Hepatocyte (in vitro differentiated cells): ENCODE results near the gene CDHR3. TPM values are rescaled to one million over a fixed set of nuclear protein-coding genes. Genes with fewer than 3 reads are reported as not detected.
A peak's percentile ranks its signal among the peaks of the same experiment; 100 is the strongest.

Experiments
- DNase-seq: peaks from one replicate; pipeline ENCODE4 v3.0.0-alpha.2; 2016; ENCODE audit warnings: low spot score
- H2AFZ ChIP-seq: fragments of 200-600 bp; sonication (generic); 2 replicates; pipeline ENCODE4 v1.6.0; 2016; ENCODE audit warnings: antibody characterized with exemption, mild to moderate bottlenecking
- H3K27ac ChIP-seq: fragments of 200-600 bp; sonication (generic); 2 replicates; pipeline ENCODE4 v1.5.1; 2016; ENCODE audit warnings: mild to moderate bottlenecking
- H3K27me3 ChIP-seq: fragments of 200-600 bp; sonication (generic); 2 replicates; pipeline ENCODE4 v1.6.1; 2016
- H3K36me3 ChIP-seq: fragments of 200-600 bp; sonication (generic); replicated peaks from 2 replicates; pipeline ENCODE4 v1.5.1; 2016; ENCODE audit warnings: low read depth; ENCODE audit not compliant: insufficient read depth
- H3K4me1 ChIP-seq: fragments of 200-600 bp; sonication (generic); 2 replicates; pipeline ENCODE4 v1.5.1; 2016; ENCODE audit warnings: mild to moderate bottlenecking, moderate library complexity; ENCODE audit not compliant: insufficient read depth
- H3K4me2 ChIP-seq: fragments of 200-600 bp; sonication (generic); 2 replicates; pipeline ENCODE4 v1.6.0; 2016
- H3K4me3 ChIP-seq: fragments of 200-600 bp; sonication (generic); 2 replicates; pipeline ENCODE4 v1.5.1; 2016; ENCODE audit warnings: mild to moderate bottlenecking
- H3K79me2 ChIP-seq: fragments of 200-600 bp; sonication (generic); 2 replicates; pipeline ENCODE4 v1.6.0; 2017; ENCODE audit warnings: mild to moderate bottlenecking
- H3K9me2 ChIP-seq: fragments of 200-600 bp; sonication (generic); replicated peaks from 2 replicates; pipeline ENCODE4 v1.6.0; 2017; ENCODE audit warnings: mild to moderate bottlenecking; ENCODE audit not compliant: insufficient read depth
- H3K9me3 ChIP-seq: fragments of 200-600 bp; sonication (generic); 2 replicates; pipeline ENCODE4 v1.5.1; 2016; ENCODE audit warnings: low read depth, mild to moderate bottlenecking
- H4K20me1 ChIP-seq: fragments of 200-600 bp; sonication (generic); 2 replicates; pipeline ENCODE4 v1.6.0; 2016; ENCODE audit warnings: mild to moderate bottlenecking; ENCODE audit not compliant: insufficient read depth, poor library complexity, severe bottlenecking
- CTCF ChIP-seq: fragments of 200-600 bp; sonication (generic); IDR thresholded peaks from 2 replicates; pipeline ENCODE4 v1.5.1; 2016; ENCODE audit warnings: antibody characterized with exemption, mild to moderate bottlenecking; ENCODE audit not compliant: poor library complexity
- EZH2 ChIP-seq: fragments of 200-600 bp; sonication (generic); IDR thresholded peaks from 2 replicates; pipeline ENCODE4 v1.6.1; 2016; ENCODE audit warnings: antibody characterized with exemption, mild to moderate bottlenecking, borderline replicate concordance
- EZH2phosphoT487 ChIP-seq: fragments of 200-600 bp; sonication (generic); IDR thresholded peaks from one replicate; pipeline ENCODE4 v1.6.1; 2018; ENCODE audit warnings: antibody characterized with exemption, mild to moderate bottlenecking, low read depth, moderate library complexity; ENCODE audit not compliant: unreplicated experiment, severe bottlenecking
- WGBS: methylation state at CpG from one replicate; pipeline ENCODE4 v1.1.6; 2016; ENCODE audit warnings: low lambda C conversion rate; ENCODE audit errors: missing lambda C conversion rate; 5-methylcytosine and 5-hydroxymethylcytosine counted together
- polyA plus RNA-seq: library from polyadenylated mRNA; unstranded; fragments of >200 nt; fragmentation: Nextera tagmentation; extraction: Ambion mirVana; gene quantifications from 2 replicates; pipeline ENCODE4 v1.2.1, GENCODE V29; 2016
- total RNA-seq: library from RNA; depleted of rRNA; stranded (reverse); fragments of >200 nt; gene quantifications from 2 replicates; pipeline ENCODE4 v1.2.3, GENCODE V29; 2014

CDHR3 gene
- total and polyA plus RNA-seq, 2 experiments from 2014 or later: 3.3 to 6.9 TPM

- peak overlapping the region; percentile 69 for H3K4me2 ChIP-seq
- TF ChIP-seq CTCF (no peak), EZH2phosphoT487 (no peak), EZH2 (no peak)
- no peaks in the 10 kb centered on the region for H3K9me2 ChIP-seq
- WGBS: 59% methylated on average over 14 of the region's 14 CpGs
- no peaks in the 10 kb centered on the region for H4K20me1 ChIP-seq
- H2AFZ ChIP-seq: no peak overlapping the region
- peak overlapping the region; percentile 43 for H3K27ac ChIP-seq
- DNase-seq: peak; percentile 87
- no peaks in the 10 kb centered on the region for H3K36me3 ChIP-seq
- no peaks in the 10 kb centered on the region for H3K27me3 ChIP-seq
- no peaks in the 10 kb centered on the region for H3K79me2 ChIP-seq
- peaks cover 20% of the 10 kb centered on the region for H3K4me1 ChIP-seq
- no peak overlapping the region for H3K4me3 ChIP-seq
- no peaks in the 10 kb centered on the region for H3K9me3 ChIP-seq
These were observed 101.9 kb downstream of the CDHR3 start for GRCh38 chr7:106064771-106065574.

- no peaks in the 10 kb centered on the region for H3K9me3 ChIP-seq
- H4K20me1 ChIP-seq: no peaks in the 10 kb centered on the region
- peaks cover 20% of the 10 kb centered on the region for H3K4me1 ChIP-seq
- no peaks in the 10 kb centered on the region for H3K27me3 ChIP-seq
- no peaks in the 10 kb centered on the region for H3K36me3 ChIP-seq
- no peak for DNase-seq
- H3K4me3 ChIP-seq: no peak overlapping the region
- no peaks in the 10 kb centered on the region for H3K9me2 ChIP-seq
- WGBS: 57% methylated on average over 25 of the region's 26 CpGs
- peak overlapping the region; percentile 21 for H3K27ac ChIP-seq
- H3K79me2 ChIP-seq: no peaks in the 10 kb centered on the region
- no peak overlapping the region for H2AFZ ChIP-seq
- no peak for TF ChIP-seq CTCF
- TF ChIP-seq EZH2phosphoT487: no peak
- no peak for TF ChIP-seq EZH2
- H3K4me2 ChIP-seq: peak overlapping the region; percentile 69
These were observed 102.8 kb downstream of the CDHR3 start for GRCh38 chr7:106065575-106066500.

DNA sequence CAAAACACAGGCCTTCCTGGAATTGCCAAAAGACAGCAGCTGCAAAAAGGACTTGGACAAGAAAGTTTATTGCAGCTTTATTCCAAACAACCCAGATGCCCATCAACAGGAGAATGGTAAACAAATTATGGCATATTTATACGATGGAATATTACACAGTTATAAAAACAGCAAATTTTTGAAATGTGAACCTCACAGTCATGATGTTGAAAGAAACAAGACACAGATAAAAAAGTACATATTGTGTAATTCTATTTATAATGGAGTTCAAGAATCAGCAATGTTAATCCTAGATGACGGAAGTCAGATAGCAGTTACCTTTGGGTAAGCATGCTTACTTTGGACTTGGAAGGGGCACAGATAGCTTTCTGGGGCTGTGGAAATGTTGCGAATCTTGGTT is 104.6 kb downstream of the CDHR3 start:
- no peak overlapping the region for H3K4me2 ChIP-seq
- peaks cover 36% of the 10 kb centered on the region for H3K4me1 ChIP-seq
- H3K27me3 ChIP-seq: no peaks in the 10 kb centered on the region
- TF ChIP-seq EZH2phosphoT487: no peak
- TF ChIP-seq CTCF: no peak
- no peak for TF ChIP-seq EZH2
- DNase-seq: no peak
- no peaks in the 10 kb centered on the region for H3K36me3 ChIP-seq
- H3K79me2 ChIP-seq: no peaks in the 10 kb centered on the region
- no peaks in the 10 kb centered on the region for H4K20me1 ChIP-seq
- no peak overlapping the region for H3K4me3 ChIP-seq
- 67% methylated on average over 3 of the region's 3 CpGs for WGBS
- no peak overlapping the region for H2AFZ ChIP-seq
- H3K9me3 ChIP-seq: no peaks in the 10 kb centered on the region
- H3K27ac ChIP-seq: no peak overlapping the region
- no peaks in the 10 kb centered on the region for H3K9me2 ChIP-seq
